H1 (cell line): ENCODE data around the gene PCYT1A. TPM values are rescaled to one million over a fixed set of nuclear protein-coding genes. Genes with fewer than 3 reads are reported as not detected.

Source experiments
- CTCF ChIA-PET: fragments of 300-600 bp; sonication (Branson Sonifier 250); formaldehyde crosslinking; loops from one replicate; lab custom pipeline; 2021; ENCODE audit not compliant: partially characterized antibody; lab: Charles Lee
- POLR2A ChIA-PET: fragments of 300-600 bp; sonication (Branson Sonifier 250); formaldehyde crosslinking; loops from one replicate; lab custom pipeline; 2021; ENCODE audit warnings: inconsistent platforms; ENCODE audit not compliant: partially characterized antibody; lab: Charles Lee
- DNase-seq, 2 experiments: peaks; one replicate each; pipeline versions ENCODE4 v3.0.0 to v3.0.0-alpha.2; 2010 to 2022; ENCODE audit warnings: low spot score in 2 of 2, low read depth in 1 of 2, mixed read lengths in 1 of 2
- FAIRE-seq: peaks from 2 replicates; lab custom pipeline; 2011; peaks lifted over from hg19 to GRCh38; lab: Jason Lieb, UNC
- H2AFZ ChIP-seq: 2 replicates; pipeline ENCODE4 v1.8.1; 2012; ENCODE audit warnings: low read length, inconsistent platforms
- H2AK5ac ChIP-seq: 2 replicates; pipeline ENCODE4 v1.6.1; 2013; ENCODE audit warnings: low read depth, low read length
- H2BK120ac ChIP-seq: replicated peaks from 2 replicates; pipeline ENCODE3; 2013; ENCODE audit warnings: low read depth, low read length, inconsistent platforms
- H2BK12ac ChIP-seq: 2 replicates; pipeline ENCODE4 v1.6.1; 2013; ENCODE audit warnings: low read depth, low read length
- H2BK15ac ChIP-seq: 2 replicates; pipeline ENCODE4 v1.6.1; 2013; ENCODE audit warnings: low read length
- H2BK20ac ChIP-seq: 2 replicates; pipeline ENCODE4 v1.6.1; 2013; ENCODE audit warnings: low read length
- H2BK5ac ChIP-seq: 2 replicates; pipeline ENCODE4 v1.6.1; 2013; ENCODE audit warnings: low read depth, low read length
- H3K14ac ChIP-seq: 2 replicates; pipeline ENCODE4 v1.6.1; 2013; ENCODE audit warnings: inconsistent platforms; ENCODE audit not compliant: insufficient read length
- H3K18ac ChIP-seq: 2 replicates; pipeline ENCODE4 v1.6.1; 2013; ENCODE audit warnings: low read length; ENCODE audit errors: extremely low read depth
- H3K23ac ChIP-seq: 2 replicates; pipeline ENCODE4 v1.6.1; 2013; ENCODE audit warnings: inconsistent platforms; ENCODE audit not compliant: insufficient read length
- H3K23me2 ChIP-seq: 2 replicates; pipeline ENCODE4 v1.6.1; 2013; ENCODE audit warnings: low read depth, low read length
- H3K27ac ChIP-seq: 2 replicates; pipeline ENCODE4 v1.6.1; 2011; ENCODE audit warnings: low read depth, low read length, inconsistent platforms
- H3K27me3 ChIP-seq, 4 experiments: replicated peaks in 1 of 4; 1 replicate in 1 of 4; 2 replicates in 3 of 4; pipeline versions ENCODE4 v1.6.1 to v1.8.1; 2011 to 2013; ENCODE audit warnings: low read length in 3 of 4, mild to moderate bottlenecking in 3 of 4, inconsistent platforms in 2 of 4, mixed read lengths in 2 of 4, moderate library complexity in 1 of 4; ENCODE audit not compliant: control insufficient read depth in 3 of 4, insufficient read depth in 3 of 4; ENCODE audit errors: extremely low read depth in 1 of 4
- H3K36me3 ChIP-seq, 4 experiments: 2 replicates each; pipeline versions ENCODE4 v1.6.1 to v1.8.1; 2011 to 2013; ENCODE audit warnings: mild to moderate bottlenecking in 4 of 4, low read length in 3 of 4, moderate library complexity in 2 of 4, control low read depth in 1 of 4, inconsistent platforms in 1 of 4; ENCODE audit not compliant: insufficient read depth in 4 of 4, control insufficient read depth in 2 of 4
- H3K4ac ChIP-seq: replicated peaks from 2 replicates; pipeline ENCODE3; 2013; ENCODE audit warnings: low read length, low read depth, mixed read lengths, inconsistent platforms; ENCODE audit not compliant: insufficient read length
- H3K4me1 ChIP-seq, 4 experiments: replicated peaks in 1 of 4; 1 replicate in 1 of 4; 2 replicates in 3 of 4; pipeline versions ENCODE4 v1.6.1 to v1.8.1; 2011 to 2013; ENCODE audit warnings: low read length in 3 of 4, inconsistent platforms in 2 of 4, mixed read lengths in 1 of 4; ENCODE audit not compliant: insufficient read depth in 4 of 4, control insufficient read depth in 3 of 4
- H3K4me2 ChIP-seq, 2 experiments: 2 replicates each; pipeline versions ENCODE4 v1.6.1 to v1.8.1; 2011 to 2013; ENCODE audit warnings: low read depth in 2 of 2, low read length in 2 of 2, control low read depth in 1 of 2, inconsistent platforms in 1 of 2, mild to moderate bottlenecking in 1 of 2; ENCODE audit not compliant: insufficient read depth in 1 of 2
- H3K4me3 ChIP-seq, 4 experiments: fragments of 200-600, 300-600 bp in 1 of 4; sonication (generic), shearing (Covaris generic), sonication (Bioruptor Twin) in 1 of 4; 2 replicates each; pipeline versions ENCODE4 v1.5.1 to v1.8.1; 2011 to 2016; ENCODE audit warnings: low read length in 4 of 4, low read depth in 3 of 4, control low read depth in 2 of 4, inconsistent platforms in 2 of 4, mild to moderate bottlenecking in 2 of 4, mixed read lengths in 1 of 4, moderate library complexity in 1 of 4; ENCODE audit not compliant: insufficient read depth in 2 of 4; ENCODE audit errors: extremely low read depth in 1 of 4
- H3K56ac ChIP-seq: replicated peaks from 2 replicates; pipeline ENCODE3; 2013; ENCODE audit warnings: low read depth, mild to moderate bottlenecking, mixed read lengths, low read length, inconsistent platforms; ENCODE audit not compliant: insufficient read length
- H3K79me1 ChIP-seq: 2 replicates; pipeline ENCODE4 v1.6.1; 2013; ENCODE audit warnings: low read depth, low read length, control low read depth
- H3K79me2 ChIP-seq, 2 experiments: 2 replicates each; pipeline versions ENCODE4 v1.6.1 to v1.8.1; 2012 to 2013; ENCODE audit warnings: low read length in 2 of 2, mild to moderate bottlenecking in 2 of 2, inconsistent platforms in 1 of 2; ENCODE audit not compliant: insufficient read depth in 2 of 2, control insufficient read depth in 1 of 2
- H3K9ac ChIP-seq, 4 experiments: replicated peaks in 1 of 4; 1 replicate in 1 of 4; 2 replicates in 3 of 4; pipeline versions ENCODE4 v1.6.1 to v1.8.1; 2011 to 2013; ENCODE audit warnings: low read depth in 3 of 4, low read length in 3 of 4, control low read depth in 2 of 4, mild to moderate bottlenecking in 2 of 4, moderate library complexity in 2 of 4, inconsistent platforms in 1 of 4; ENCODE audit errors: extremely low read depth in 1 of 4
- H3K9me3 ChIP-seq, 2 experiments: 2 replicates each; pipeline versions ENCODE4 v1.6.1 to v1.8.1; 2012 to 2013; ENCODE audit warnings: mild to moderate bottlenecking in 2 of 2, moderate library complexity in 2 of 2, control low read depth in 1 of 2, inconsistent platforms in 1 of 2, low read depth in 1 of 2, low read length in 1 of 2, mixed read lengths in 1 of 2; ENCODE audit not compliant: insufficient read depth in 2 of 2
- H4K20me1 ChIP-seq, 2 experiments: replicated peaks in 1 of 2; 2 replicates each; pipeline versions ENCODE3 to v1.8.1; 2011 to 2013; ENCODE audit warnings: inconsistent platforms in 2 of 2, low read length in 2 of 2, mild to moderate bottlenecking in 1 of 2; ENCODE audit not compliant: insufficient read depth in 2 of 2, control insufficient read depth in 1 of 2
- H4K5ac ChIP-seq: 2 replicates; pipeline ENCODE4 v1.6.1; 2013; ENCODE audit warnings: low read length, low read depth, mixed read lengths, inconsistent platforms; ENCODE audit not compliant: insufficient read length
- H4K8ac ChIP-seq: 2 replicates; pipeline ENCODE4 v1.8.0; 2013; ENCODE audit warnings: mild to moderate bottlenecking, moderate library complexity, low read length, inconsistent platforms; ENCODE audit not compliant: insufficient read depth; ENCODE audit errors: extremely low read depth
- H4K91ac ChIP-seq: replicated peaks from 2 replicates; pipeline ENCODE3; 2013; ENCODE audit warnings: low read length, mixed read lengths, inconsistent platforms; ENCODE audit not compliant: insufficient read length
- KDM4A ChIP-seq: IDR thresholded peaks from one replicate; pipeline ENCODE4 v1.7.1; 2012; ENCODE audit warnings: low read depth, mild to moderate bottlenecking, moderate library complexity, low read length, inconsistent platforms; ENCODE audit not compliant: severe bottlenecking
- WGBS, 2 experiments: shearing (Covaris generic) in 1 of 2; methylation state at CpG; one replicate each; pipeline versions ENCODE4 v1.1.6 to v1.1.7; 2013 to 2015; ENCODE audit warnings: low lambda C conversion rate in 2 of 2, mixed read lengths in 2 of 2, inconsistent platforms in 1 of 2, low coverage in 1 of 2, missing lambda C conversion rate in 1 of 2; ENCODE audit not compliant: insufficient replicate concordance in 2 of 2, insufficient coverage in 1 of 2, insufficient read length in 1 of 2; ENCODE audit errors: extremely low coverage in 1 of 2, missing lambda C conversion rate in 1 of 2; 5-methylcytosine and 5-hydroxymethylcytosine counted together
- polyA plus RNA-seq, 7 experiments: library from polyadenylated mRNA; depleted of rRNA in 3 of 7; stranded (reverse) in 5 of 7; unstranded in 2 of 7; fragments of >200 nt in 5 of 7; fragments of 200-250 nt in 2 of 7; gene quantifications; 1 replicate in 5 of 7; 2 replicates in 1 of 7; 4 replicates in 1 of 7; pipeline versions ENCODE4 v1.2.1 to v1.2.3, GENCODE V29; 2011 to 2013; ENCODE audit warnings: missing spikeins in 2 of 7, mixed read lengths in 2 of 7
- total RNA-seq: library from RNA; stranded (reverse); fragmentation: NEBNext Ultra II Directional; extraction: Animal tissue kit (Norgen Biotek cat#: 25700); gene quantifications from 2 replicates; pipeline ENCODE4 v1.2.1, GENCODE V29; 2021

PCYT1A gene
- total and polyA plus RNA-seq, 2 of the 8 experiments (the other 6 are each of a cell fraction or from before 2014, with no cell fraction given): 19.9 to 31.8 TPM

GRCh38 chr3:196237203-196237602, 50.3 kb downstream of the PCYT1A start:
- 90% methylated on average over 5 of the region's 5 CpGs; no CpG with 5 or more reads in 1 of the 2 experiments for WGBS, 2 experiments
- no peak overlapping the region for H2BK120ac ChIP-seq
- no peaks in the 10 kb centered on the region for H3K79me2 ChIP-seq
- no peak overlapping the region for H4K8ac ChIP-seq
- H3K4me3 ChIP-seq: no peak overlapping the region
- H3K9me3 ChIP-seq: no peaks in the 10 kb centered on the region
- no peak overlapping the region for H2BK20ac ChIP-seq
- H3K9ac ChIP-seq: no peak overlapping the region
- H4K20me1 ChIP-seq: no peaks in the 10 kb centered on the region
- no peak overlapping the region for H4K5ac ChIP-seq
- H3K79me1 ChIP-seq: no peaks in the 10 kb centered on the region
- H3K27ac ChIP-seq: no peak overlapping the region
- no peak overlapping the region for H3K23ac ChIP-seq
- CTCF ChIA-PET: interaction anchor here (1.8 kb wide), 1 partner anchor 10 kb away, joined by 5 read pairs; no protein-coding TSS in a partner anchor
- TF ChIP-seq KDM4A: no peak
- H3K4ac ChIP-seq: no peak overlapping the region
- FAIRE-seq (no peak), DNase-seq (no peak)
- H2AFZ ChIP-seq: no peak overlapping the region
- H3K56ac ChIP-seq: no peak overlapping the region
- no peak overlapping the region for H3K4me2 ChIP-seq
- peaks cover 0 to 21% (median 12%) of the 10 kb centered on the region in 4 experiments; a peak in 6 of 8 replicates for H3K36me3 ChIP-seq
- no peak overlapping the region for H3K14ac ChIP-seq
- H2BK5ac ChIP-seq: no peak overlapping the region
- POLR2A ChIA-PET: interaction anchor here (1.8 kb wide), 1 partner anchor 10 kb away, joined by 5 read pairs; no protein-coding TSS in a partner anchor
- H4K91ac ChIP-seq: no peak overlapping the region
- H3K27me3 ChIP-seq: no peaks in the 10 kb centered on the region
- peaks cover 0 to 3% (median under 1%) of the 10 kb centered on the region in 4 experiments; a peak in 3 of 7 replicates for H3K4me1 ChIP-seq
- no peak overlapping the region for H2AK5ac ChIP-seq
- no peak overlapping the region for H2BK15ac ChIP-seq
- no peaks in the 10 kb centered on the region for H3K23me2 ChIP-seq
- no peak overlapping the region for H3K18ac ChIP-seq
- no peak overlapping the region for H2BK12ac ChIP-seq
